Measurements from ENCODE around the gene SSBP4.
"Not testable (repeated sequence)": the region's sequence is repeated elsewhere in the genome, so short reads cannot be mapped to it uniquely, and the experiment has no call there.

Gene SSBP4

DNA sequence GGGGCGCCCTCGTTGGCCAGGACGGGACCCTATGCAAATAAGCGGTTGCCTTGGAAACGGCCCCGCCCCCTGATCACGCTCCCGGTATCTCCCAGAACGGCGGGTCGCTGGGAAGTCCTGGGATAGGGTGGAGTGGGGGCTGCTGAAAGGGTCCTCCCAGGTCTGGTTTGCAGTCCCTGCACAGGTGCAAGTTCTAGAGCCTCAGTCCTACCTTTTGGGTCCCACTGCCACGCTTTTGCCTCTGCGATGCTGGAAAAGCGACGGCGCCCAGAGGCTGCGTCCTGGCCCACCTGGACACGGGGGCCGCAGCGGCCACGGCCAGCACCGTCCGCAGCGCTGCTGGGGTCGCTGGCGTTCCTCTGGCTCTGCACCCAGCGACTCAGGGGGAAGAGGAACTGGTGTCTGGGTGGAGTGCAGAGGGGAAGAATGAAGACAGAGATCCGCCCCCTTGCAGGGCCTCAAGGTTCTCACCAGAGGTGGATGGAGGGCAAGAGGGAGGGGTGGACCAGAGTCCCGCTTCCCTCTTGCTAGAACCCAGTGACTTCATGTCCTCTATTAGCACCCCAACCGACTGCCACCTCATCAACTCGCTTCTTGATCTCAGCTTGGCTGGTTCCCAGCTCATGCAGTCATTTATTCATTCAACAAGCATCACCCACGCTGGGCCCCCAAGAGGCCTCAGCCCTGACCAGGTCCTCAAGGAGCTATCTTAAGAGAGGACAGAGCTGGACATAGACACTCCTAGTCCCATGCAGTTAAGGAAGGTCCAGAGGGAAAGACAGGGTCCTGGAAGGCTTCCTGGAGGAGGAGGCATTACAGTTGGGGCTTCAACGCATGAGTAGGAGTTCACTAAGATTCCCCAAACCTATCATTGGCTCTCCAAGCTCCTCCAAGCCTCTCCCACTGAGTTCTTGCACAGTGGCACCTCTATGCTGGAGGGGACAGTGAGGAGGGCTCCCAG is 21.7 kb upstream of the SSBP4 start, which contains the start of gene LRRC25:
Gene LRRC25 (minus strand): TSS at position 381 of the 961 bp plus-strand sequence. CDS start 659 bp downstream, outside the sequence.
- peak within 1 kb of the TSS in 5 of 10 experiments; percentile 31 to 97 (median 76); a peak in 10 of 20 replicates for H3K4me3 ChIP-seq

DNA sequence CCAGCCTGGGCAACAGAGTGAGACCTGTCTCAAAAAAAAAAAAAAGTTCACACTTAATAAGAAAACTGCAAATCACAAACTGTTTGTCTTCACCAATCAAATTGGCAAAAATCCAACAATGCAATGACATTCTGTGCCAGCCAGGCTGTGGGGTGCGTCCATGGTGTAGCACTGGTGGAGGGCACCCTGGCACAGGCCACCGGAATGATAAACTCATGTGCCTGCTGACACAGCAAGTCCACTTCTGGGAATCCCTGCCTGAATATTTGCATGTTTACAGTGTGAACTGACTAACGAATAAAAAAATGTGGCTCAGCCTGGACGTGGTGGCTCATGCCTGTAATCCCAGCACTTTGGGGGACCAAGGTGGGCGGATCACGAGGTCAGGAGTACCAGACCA is 20.2 kb upstream of the SSBP4 start:
- peak overlapping the region in 3 of 11 experiments; percentile 95 to 99 (median 99); a peak in 6 of 22 replicates for H3K4me2 ChIP-seq
- H3K4me3 ChIP-seq = peak overlapping the region in 1 of 10 experiments; percentile 97; a peak in 1 of 20 replicates
- H3K27ac ChIP-seq = peak overlapping the region in 4 of 11 experiments; percentile 22 to 85 (median 82); a peak in 7 of 22 replicates
- peak overlapping the region in 3 of 11 experiments; percentile 77 to 86 (median 82); a peak in 5 of 22 replicates for H3K9ac ChIP-seq
- no peaks in the 10 kb centered on the region for H3K9me3 ChIP-seq (replicated peaks in 1 of 11)
- TF ChIP-seq Cebpa-rat (IDR thresholded peaks at IDR 0.05) = no peak
- peaks cover 0 to 33% (median 0%) of the 10 kb centered on the region in 11 experiments; a peak in 6 of 22 replicates for H3K36me3 ChIP-seq
- peaks cover 0 to 20% (median 0%) of the 10 kb centered on the region in 11 experiments; a peak in 4 of 22 replicates for H4K20me1 ChIP-seq
- peaks cover 0 to 9% (median 0%) of the 10 kb centered on the region in 11 experiments; a peak in 3 of 22 replicates for H3K27me3 ChIP-seq
- H3K4me1 ChIP-seq = peaks cover 28 to 100% (median 54%) of the 10 kb centered on the region in 10 experiments

More for the DNA sequence above, 21.7 kb upstream of the SSBP4 start, which contains the start of gene LRRC25:
- no peak for TF ChIP-seq Cebpa-rat (IDR thresholded peaks at IDR 0.05)
- peaks cover 23 to 100% (median 51%) of the 10 kb centered on the region in 10 experiments for H3K4me1 ChIP-seq
- H3K9ac ChIP-seq = peak within 1 kb of the TSS in 5 of 11 experiments; percentile 10 to 86 (median 77); a peak in 8 of 22 replicates
- no peaks in the 10 kb centered on the region for H3K9me3 ChIP-seq (replicated peaks in 1 of 11)
- H3K27ac ChIP-seq = peak within 1 kb of the TSS in 4 of 11 experiments; percentile 22 to 85 (median 84); a peak in 8 of 22 replicates
- peak within 1 kb of the TSS; percentile 27 to 99 (median 74); a peak in 21 of 22 replicates for H3K4me2 ChIP-seq
- H3K27me3 ChIP-seq = peaks cover 0 to 18% (median 0%) of the 10 kb centered on the region in 11 experiments; a peak in 4 of 22 replicates
- H3K36me3 ChIP-seq = peaks cover 0 to 45% (median 0%) of the 10 kb centered on the region in 11 experiments; a peak in 6 of 22 replicates
- peaks cover 0 to 30% (median 0%) of the 10 kb centered on the region in 11 experiments; a peak in 4 of 22 replicates for H4K20me1 ChIP-seq

DNA sequence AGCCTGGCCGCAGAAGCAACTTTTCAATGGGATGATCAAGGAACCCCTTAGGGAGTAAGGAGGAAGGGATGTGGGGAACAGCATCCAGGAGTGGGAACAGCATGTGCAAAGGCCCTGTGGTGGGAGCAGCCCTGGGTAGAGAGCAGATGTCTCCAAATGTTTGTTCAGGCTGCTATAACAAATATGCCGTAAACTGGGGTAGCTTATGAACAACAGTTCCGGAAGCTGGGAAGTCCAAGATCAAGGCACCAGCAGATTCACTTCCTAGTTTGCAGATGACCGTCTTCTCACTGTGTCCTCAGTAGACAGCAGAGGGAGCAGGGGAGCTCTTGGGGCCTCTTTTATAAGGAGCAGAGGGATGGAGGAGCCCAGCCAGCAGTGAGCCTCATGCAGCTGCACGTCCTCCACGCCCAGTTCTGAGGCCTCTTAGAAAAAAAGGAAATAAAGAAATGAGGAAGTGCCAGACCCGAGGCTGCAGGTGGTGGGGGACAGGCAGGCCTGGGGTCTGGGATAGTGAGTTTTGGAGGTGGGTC is 17.6 kb upstream of the SSBP4 start:
- H3K36me3 ChIP-seq = peaks cover 0 to 6% (median 0%) of the 10 kb centered on the region in 11 experiments; a peak in 4 of 22 replicates
- peaks cover 0 to 7% (median 0%) of the 10 kb centered on the region in 11 experiments; a peak in 4 of 22 replicates for H4K20me1 ChIP-seq
- peaks cover 34 to 75% (median 56%) of the 10 kb centered on the region in 10 experiments for H3K4me1 ChIP-seq
- H3K9ac ChIP-seq = peak overlapping the region; percentile 49 to 84 (median 66); a peak in 21 of 22 replicates
- no peak for TF ChIP-seq Cebpa-rat (IDR thresholded peaks at IDR 0.05)
- H3K4me3 ChIP-seq = peak overlapping the region in 5 of 10 experiments; percentile 28 to 50 (median 41); a peak in 7 of 20 replicates
- H3K4me2 ChIP-seq = peak overlapping the region; percentile 56 to 99 (median 74)
- peak overlapping the region; percentile 58 to 85 (median 79) for H3K27ac ChIP-seq
- peaks cover 0 to 9% (median 3%) of the 10 kb centered on the region in 11 experiments; a peak in 3 of 22 replicates for H3K27me3 ChIP-seq
- no peaks in the 10 kb centered on the region for H3K9me3 ChIP-seq (replicated peaks in 1 of 11)

- H4K20me1 ChIP-seq; H3K36me3 ChIP-seq; H3K9me3 ChIP-seq (replicated peaks in 1 of 11); H3K27me3 ChIP-seq: not testable (repeated sequence)
- Histone ChIP-seq H3K4me1 (peaks cover 34 to 76% (median 54%) of the 10 kb centered on the region in 10 experiments), H3K9ac (peak overlapping the region; percentile 49 to 84 (median 66)), H3K4me2 (peak overlapping the region; percentile 56 to 95 (median 74)), H3K4me3 (peak overlapping the region in 5 of 10 experiments; percentile 28 to 50 (median 41); a peak in 8 of 20 replicates), H3K27ac (peak overlapping the region; percentile 58 to 85 (median 79))
These were observed 16.5 kb upstream of the SSBP4 start for GRCh38 chr19:18402455-18403248.

DNA sequence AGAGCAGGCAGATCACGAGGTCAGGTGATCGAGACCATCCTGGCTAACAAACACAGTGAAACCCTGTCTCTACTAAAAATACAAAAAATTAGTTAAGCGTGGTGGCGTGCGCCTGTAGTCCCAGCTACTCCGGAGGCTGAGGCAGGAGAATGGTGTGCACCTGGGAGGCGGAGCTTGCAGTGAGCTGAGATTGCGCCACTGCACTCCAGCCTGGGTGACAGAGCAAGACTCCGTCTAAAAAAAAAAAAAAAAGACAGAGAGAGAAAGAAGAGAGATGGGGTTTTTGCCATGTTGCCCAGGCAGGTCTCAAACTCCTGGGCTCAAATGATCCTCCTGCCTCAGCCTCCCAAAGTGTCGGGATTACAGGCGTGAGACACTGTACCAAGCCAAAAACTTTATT is 13.4 kb upstream of the SSBP4 start:
- H3K9ac ChIP-seq; H3K36me3 ChIP-seq; H3K4me3 ChIP-seq; H4K20me1 ChIP-seq; H3K9me3 ChIP-seq (replicated peaks in 1 of 11); H3K27ac ChIP-seq: not testable (repeated sequence)
- Histone ChIP-seq H3K27me3 (peaks cover 0 to 13% (median 5%) of the 10 kb centered on the region in 11 experiments; a peak in 5 of 22 replicates), H3K4me2 (peak overlapping the region in 2 of 11 experiments; percentile 23 to 26; a peak in 3 of 22 replicates), H3K4me1 (peaks cover 45 to 71% (median 58%) of the 10 kb centered on the region in 10 experiments)

GRCh38 chr19:18406749-18407148 is 12.4 kb upstream of the SSBP4 start:
- Histone ChIP-seq H3K4me3 (no peak overlapping the region), H3K9me3 (replicated peaks in 1 of 11) (no peaks in the 10 kb centered on the region), H4K20me1 (no peaks in the 10 kb centered on the region; a peak in 1 of 22 replicates), H3K4me1 (peaks cover 44 to 61% (median 50%) of the 10 kb centered on the region in 10 experiments), H3K9ac (no peak overlapping the region), H3K27ac (no peak overlapping the region), H3K27me3 (peaks cover 0 to 13% (median 5%) of the 10 kb centered on the region in 11 experiments; a peak in 5 of 22 replicates), H3K4me2 (peak overlapping the region in 4 of 11 experiments; percentile 10 to 81 (median 70); a peak in 1 of 22 replicates), H3K36me3 (no peaks in the 10 kb centered on the region)
- TF ChIP-seq Cebpa-rat (IDR thresholded peaks at IDR 0.05) = no peak

GRCh38 chr19:18408053-18408476 is 11.1 kb upstream of the SSBP4 start:
- H3K27ac ChIP-seq = peak overlapping the region in 2 of 11 experiments; percentile 5 to 37; a peak in 4 of 22 replicates
- H3K4me2 ChIP-seq = peak overlapping the region; percentile 63 to 88 (median 77)
- H4K20me1 ChIP-seq = no peaks in the 10 kb centered on the region; a peak in 1 of 22 replicates
- TF ChIP-seq Cebpa-rat (IDR thresholded peaks at IDR 0.05) = peak in 1 of 11 experiments; percentile 65; a peak in 1 of 22 replicates
- H3K27me3 ChIP-seq = peaks cover 0 to 13% (median 5%) of the 10 kb centered on the region in 11 experiments; a peak in 5 of 22 replicates
- H3K9ac ChIP-seq = peak overlapping the region in 2 of 11 experiments; percentile 10 to 20; a peak in 1 of 22 replicates
- H3K36me3 ChIP-seq = no peaks in the 10 kb centered on the region
- H3K9me3 ChIP-seq (replicated peaks in 1 of 11) = no peaks in the 10 kb centered on the region
- H3K4me1 ChIP-seq = peaks cover 31 to 48% (median 37%) of the 10 kb centered on the region in 10 experiments
- H3K4me3 ChIP-seq = no peak overlapping the region
